Islet of Langerhans (tissue), 1 donor: ENCODE measurements around the gene LRRC51.
"Not testable (repeated sequence)": the region's sequence is repeated elsewhere in the genome, so short reads cannot be mapped to it uniquely, and the experiment has no call there.

ENCODE experiments used
- FAIRE-seq: peaks from one replicate; lab custom pipeline; 2011; peaks lifted over from hg19 to GRCh38; lab: Jason Lieb, UNC

The LRRC51 gene

GRCh38 chr11:72111300-72112142, 30.9 kb downstream of the LRRC51 start:
- FAIRE-seq: no peak

GRCh38 chr11:72112143-72112977, 31.7 kb downstream of the LRRC51 start, which contains the start of gene ANAPC15:
ANAPC15 (minus strand) TSS chr11:72112695; CDS start chr11:72111276, 1,419 bp downstream.
- peak; percentile 94 for FAIRE-seq

DNA sequence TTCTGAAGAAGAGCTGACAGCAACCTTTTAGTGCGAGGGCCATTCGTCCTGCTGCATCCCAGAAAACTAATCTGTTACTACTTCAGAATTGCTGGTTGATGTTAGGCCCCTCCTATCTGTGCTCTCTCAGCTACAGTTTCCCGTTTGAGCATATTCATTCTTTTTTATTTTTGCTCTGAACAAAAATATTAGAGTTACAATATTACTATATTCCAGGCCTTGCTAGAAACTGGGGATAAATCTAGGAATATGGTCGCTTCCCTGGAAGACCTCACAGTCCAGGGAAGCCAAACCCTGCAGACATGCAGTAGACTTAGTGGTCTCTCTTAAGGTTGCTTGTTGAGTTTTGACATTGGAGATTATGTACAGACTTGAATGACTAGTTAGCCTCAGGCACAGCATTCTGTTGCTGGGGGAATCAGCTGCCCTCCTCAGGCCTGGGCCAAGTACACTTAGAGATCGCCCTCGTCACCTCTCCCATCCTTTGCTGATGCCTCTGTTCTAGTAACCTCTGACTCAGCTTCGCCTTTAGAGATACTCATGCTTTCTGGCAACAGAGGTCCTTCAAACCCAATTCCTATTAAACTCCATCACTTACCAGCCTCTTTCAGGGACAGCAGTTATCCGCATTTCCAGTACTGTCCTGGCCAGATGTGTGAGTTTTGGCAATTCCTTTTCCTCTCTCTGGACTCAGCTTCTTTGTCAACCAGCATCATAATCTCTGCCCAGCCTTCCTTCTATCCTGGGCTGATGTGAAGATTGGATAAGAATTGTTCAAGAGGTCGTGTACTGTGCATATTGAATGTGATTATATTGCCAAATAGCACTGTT, 32.5 kb downstream of the LRRC51 start:
- FAIRE-seq: peak; percentile 21

- FAIRE-seq: no peak
Observed at GRCh38 chr11:72114570-72114969, 33.9 kb downstream of the LRRC51 start.

DNA sequence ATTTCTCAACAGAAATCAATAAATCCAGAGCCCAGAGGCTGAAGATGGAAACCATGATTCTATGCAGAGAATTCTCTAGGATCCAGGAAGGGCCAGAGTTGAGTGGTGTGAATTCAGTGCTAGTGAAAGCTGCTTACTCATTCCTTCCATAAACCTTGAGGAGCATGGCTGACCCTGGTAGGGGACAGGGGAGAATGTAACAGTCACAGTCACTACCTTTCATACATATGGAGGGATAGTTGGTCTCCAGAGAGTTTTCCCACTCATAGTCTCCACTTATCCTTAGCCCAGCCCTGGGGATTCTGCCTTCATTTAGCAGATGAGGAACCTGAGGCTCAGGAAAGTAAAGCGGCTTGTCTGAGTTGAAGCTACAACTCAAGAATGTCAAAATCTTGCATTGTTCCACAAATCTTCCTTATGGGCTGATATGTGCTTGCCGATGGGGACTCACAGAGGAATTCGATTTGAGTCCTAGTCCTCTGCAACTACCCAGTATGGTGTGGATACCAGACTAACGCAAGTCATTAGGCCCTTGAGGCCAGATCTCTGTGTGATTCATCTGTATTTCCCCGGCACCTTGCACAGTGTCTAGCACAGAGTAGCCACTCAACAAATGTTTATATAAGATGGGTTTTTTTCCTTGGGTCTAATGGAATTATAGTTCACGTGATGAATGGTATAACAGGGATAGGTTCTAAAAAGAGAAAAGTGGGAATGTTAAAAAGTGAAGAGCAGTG, 35.5 kb downstream of the LRRC51 start:
- no peak for FAIRE-seq

GRCh38 chr11:72119198-72119597, 38.5 kb downstream of the LRRC51 start:
- FAIRE-seq: no peak

DNA sequence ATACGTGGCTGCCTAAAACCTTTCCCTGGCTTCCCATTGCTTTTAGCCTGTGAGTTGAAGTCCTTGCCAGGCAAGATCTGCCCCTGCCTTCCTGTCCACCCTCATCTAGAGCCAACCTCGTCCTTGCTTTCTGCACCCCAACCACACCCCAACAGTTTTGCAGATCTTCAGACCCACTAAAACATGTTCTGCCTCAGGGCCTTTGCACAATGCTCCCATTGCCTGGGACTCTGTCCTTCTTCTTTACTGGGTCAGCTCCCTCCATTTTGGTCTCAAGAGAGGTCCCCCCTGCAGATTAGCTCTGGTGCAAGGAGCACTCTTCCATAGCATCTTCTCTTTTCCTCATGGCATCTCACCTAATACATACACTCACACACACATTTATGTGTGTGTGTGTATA, 40.3 kb downstream of the LRRC51 start:
- no peak for FAIRE-seq

GRCh38 chr11:72122607-72123006, 42.0 kb downstream of the LRRC51 start:
- FAIRE-seq: no peak

GRCh38 chr11:72123117-72123653, 42.5 kb downstream of the LRRC51 start:
- FAIRE-seq: no peak

DNA sequence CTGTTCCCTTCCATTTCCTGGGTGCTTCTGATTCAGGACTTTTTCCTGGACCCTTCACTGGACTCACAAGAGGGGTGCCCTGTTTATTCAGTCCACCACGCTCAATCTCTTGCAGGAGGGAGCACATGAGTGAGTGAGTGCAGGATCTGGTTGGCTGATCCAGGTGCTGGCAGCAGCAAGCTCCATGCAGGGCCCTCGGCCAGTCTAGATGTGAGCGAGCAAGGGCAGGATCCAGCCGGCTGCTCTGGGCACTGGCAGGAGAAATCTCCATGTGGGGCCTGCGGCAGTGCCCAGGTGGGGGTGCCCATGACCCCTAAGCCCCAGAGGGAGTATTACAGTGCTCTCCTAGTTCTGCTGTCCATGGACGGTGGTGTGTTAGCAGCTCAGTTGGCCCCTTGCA, 43.4 kb downstream of the LRRC51 start:
- no peak for FAIRE-seq

DNA sequence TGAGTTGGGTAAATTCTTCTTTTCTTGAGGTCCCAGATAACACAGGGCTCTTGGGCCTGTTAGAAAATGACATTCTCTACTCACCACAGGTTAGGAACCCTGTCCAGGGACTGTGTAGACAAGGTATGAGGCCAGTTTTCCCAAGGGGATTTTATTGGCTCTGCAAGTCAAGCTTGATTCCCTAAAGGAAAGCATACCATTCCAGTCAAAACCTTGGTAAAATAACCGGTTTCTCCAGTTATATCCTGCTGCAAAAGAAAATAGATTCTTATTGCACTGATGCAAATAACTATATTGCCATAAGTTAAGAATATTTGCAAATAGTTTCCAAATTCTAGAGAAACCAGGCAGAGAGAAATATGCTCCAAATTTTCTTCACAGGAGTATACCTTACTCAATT, 45.3 kb downstream of the LRRC51 start:
- FAIRE-seq: no peak

DNA sequence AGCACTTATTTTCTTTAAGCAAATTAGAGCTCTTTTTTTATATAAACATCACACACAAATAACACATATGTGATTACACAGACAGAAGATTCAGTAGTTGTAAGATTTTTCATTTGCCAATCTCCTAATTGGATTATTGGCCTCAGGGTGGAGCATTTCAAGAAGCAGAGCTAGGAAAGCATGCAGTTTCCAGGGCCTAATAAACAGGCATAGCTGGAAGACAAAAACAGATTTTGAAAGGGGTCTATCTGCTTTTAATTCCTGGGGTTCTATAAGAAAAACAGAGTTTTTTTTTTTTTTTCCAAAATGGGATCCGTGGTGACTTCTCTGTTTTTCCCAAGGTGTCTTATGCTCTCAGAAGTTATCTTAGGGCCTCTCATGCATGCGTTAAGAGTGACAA, 47.3 kb downstream of the LRRC51 start:
- FAIRE-seq: no peak

DNA sequence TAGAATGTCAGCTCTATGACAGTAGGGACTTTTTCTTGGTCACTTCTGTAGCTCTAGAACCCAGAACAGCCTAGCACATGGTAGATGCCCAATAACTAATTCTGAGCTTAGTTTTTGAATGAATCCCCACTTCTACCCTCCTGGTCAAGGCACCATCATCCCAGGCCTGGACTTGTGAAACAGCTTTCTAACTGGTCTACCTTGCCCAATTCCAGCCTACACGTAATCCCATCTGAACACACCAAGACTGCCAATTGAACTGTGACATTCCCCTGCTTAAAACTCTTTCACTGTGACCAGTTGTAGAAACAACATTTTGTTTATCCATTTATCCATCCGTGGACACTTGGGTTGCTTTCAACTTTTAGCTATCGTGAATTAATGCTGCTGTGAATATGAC, 48.7 kb downstream of the LRRC51 start:
- FAIRE-seq: no peak

DNA sequence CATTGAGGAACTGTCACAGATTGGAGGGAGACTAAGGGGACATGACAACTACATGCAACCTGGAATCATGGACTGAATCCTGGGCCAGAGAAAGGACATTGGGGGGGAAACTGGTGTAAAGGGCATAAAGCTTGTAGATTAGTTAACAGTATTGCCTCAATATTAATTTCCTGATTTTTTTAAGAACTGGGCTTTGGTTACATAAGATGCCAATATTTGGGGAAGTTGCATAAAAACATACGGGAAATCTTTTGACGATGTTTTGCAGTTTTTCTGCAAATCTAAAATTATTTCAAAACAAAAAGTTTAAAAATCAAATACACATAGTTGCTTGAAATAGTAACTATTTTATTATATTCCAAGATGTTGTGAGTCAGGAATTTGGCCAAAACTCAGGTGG, 52.0 kb downstream of the LRRC51 start:
- no peak for FAIRE-seq

DNA sequence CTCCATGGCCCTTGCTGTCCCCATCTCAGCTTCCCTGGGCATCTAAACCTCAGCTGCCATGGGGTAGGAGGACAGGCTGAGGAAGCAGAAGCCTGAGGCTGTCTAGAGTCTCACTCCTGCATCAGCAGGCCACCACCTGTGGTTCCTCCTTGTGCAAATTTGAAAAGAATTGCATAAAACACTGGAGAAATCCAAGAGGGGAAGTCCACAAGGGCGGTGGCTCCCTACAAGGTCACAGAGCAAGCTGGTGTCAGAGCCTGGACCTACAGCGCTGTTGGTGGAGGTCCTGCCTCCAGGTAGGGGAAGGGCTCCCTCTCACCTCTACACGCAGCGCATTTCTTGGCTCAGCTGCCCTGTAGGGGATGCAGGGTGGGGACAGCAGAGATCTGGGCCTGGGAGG, 54.8 kb downstream of the LRRC51 start, which contains the start of gene FOLR3:
Gene FOLR3, plus strand, starts transcription at position 253 of the 400 bp plus-strand sequence. CDS start 228 bp downstream, outside the sequence.
- not testable (repeated sequence) for FAIRE-seq

- no peak for FAIRE-seq
Observed at GRCh38 chr11:72135891-72136683, 55.4 kb downstream of the LRRC51 start.

GRCh38 chr11:72136684-72137262, 56.1 kb downstream of the LRRC51 start:
- FAIRE-seq: no peak

GRCh38 chr11:72138821-72139390, 58.3 kb downstream of the LRRC51 start:
- no peak for FAIRE-seq

GRCh38 chr11:72139500-72139899, 58.9 kb downstream of the LRRC51 start:
- no peak for FAIRE-seq

- no peak for FAIRE-seq
Observed at GRCh38 chr11:72140661-72141060, 60.0 kb downstream of the LRRC51 start.
